Lung (tissue), 12 donors: ENCODE results near the gene DSPP. TPM values are rescaled to one million over a fixed set of nuclear protein-coding genes. Genes with fewer than 3 reads are reported as not detected.

ENCODE experiments used
- ATAC-seq: fragments of 200-7000 bp; cut with Tn5 transposase; one replicate; pipeline ENCODE4 v1.9.1; 2020; ENCODE audit warnings: moderate number of reproducible peaks; ENCODE audit not compliant: insufficient read depth, low FRiP score
- DNase-seq, 3 donors: peaks; one replicate each; pipeline ENCODE4 v3.0.0-alpha.2; 2013 to 2017
- H3K27ac ChIP-seq, 2 donors: one replicate each; pipeline ENCODE4 v1.5.1; 2013; ENCODE audit warnings: mild to moderate bottlenecking in 2 of 2, moderate library complexity in 2 of 2, control low read depth in 1 of 2, inconsistent platforms in 1 of 2, low read depth in 1 of 2, low read length in 1 of 2
- H3K27me3 ChIP-seq, 3 donors: one replicate each; pipeline ENCODE4 v1.5.1; 2013; ENCODE audit warnings: low read length in 2 of 3; ENCODE audit not compliant: control insufficient read depth in 3 of 3, insufficient read depth in 3 of 3
- H3K36me3 ChIP-seq, 4 donors: one replicate each; pipeline ENCODE4 v1.5.1; 2013; ENCODE audit warnings: low read length in 4 of 4, mild to moderate bottlenecking in 1 of 4, moderate library complexity in 1 of 4; ENCODE audit not compliant: control insufficient read depth in 4 of 4, insufficient read depth in 4 of 4
- H3K4me1 ChIP-seq, 5 donors: one replicate each; pipeline ENCODE4 v1.5.1; 2013; ENCODE audit warnings: low read length in 5 of 5, mild to moderate bottlenecking in 2 of 5, moderate library complexity in 1 of 5; ENCODE audit not compliant: control insufficient read depth in 5 of 5, insufficient read depth in 5 of 5
- H3K4me3 ChIP-seq: one replicate; pipeline ENCODE4 v1.5.1; 2013; ENCODE audit warnings: mild to moderate bottlenecking, control low read depth, moderate library complexity
- H3K9ac ChIP-seq, 2 donors: one replicate each; pipeline ENCODE4 v1.5.1; 2013; ENCODE audit warnings: low read length in 2 of 2, control low read depth in 1 of 2; ENCODE audit not compliant: insufficient read depth in 1 of 2
- H3K9me3 ChIP-seq, 4 donors: one replicate each; pipeline ENCODE4 v1.5.1; 2013; ENCODE audit warnings: low read length in 3 of 4, mild to moderate bottlenecking in 1 of 4, moderate library complexity in 1 of 4; ENCODE audit not compliant: control insufficient read depth in 4 of 4, insufficient read depth in 3 of 4
- WGBS, 2 donors: extraction: QIAGEN DNeasy Blood & Tissue Kit; methylation state at CpG; one replicate each; pipeline ENCODE4 v1.1.7; 2013; 5-methylcytosine and 5-hydroxymethylcytosine counted together
- polyA plus RNA-seq, 2 donors: library from polyadenylated mRNA; stranded (reverse); fragments of 200-250 nt; gene quantifications; one replicate each; pipeline ENCODE4 v1.2.1, GENCODE V29; 2013
- total RNA-seq, 2 donors: library from RNA; depleted of rRNA in 1 of 2; stranded (reverse); fragments of >200 nt in 1 of 2; gene quantifications; one replicate each; pipeline ENCODE4 v1.2.1, GENCODE V29; 2014 to 2021
- TF ChIP-seq, protein P1 (sequence below): IDR thresholded peaks from 2 replicates; pipeline ENCODE4 v1.5.1; 2012; ENCODE audit warnings: mild to moderate bottlenecking; ENCODE audit errors: control extremely low read depth, extremely low read depth
- donor health status: control.
- donor health status: control.
- donor health status: Bipolar disorder and iron deficiency.
- donor health status: healthy.
- donor health status: DM: yes; HTN: yes; CAD: no.

DSPP gene
- total and polyA plus RNA-seq, 4 donors = not detected

DNA sequence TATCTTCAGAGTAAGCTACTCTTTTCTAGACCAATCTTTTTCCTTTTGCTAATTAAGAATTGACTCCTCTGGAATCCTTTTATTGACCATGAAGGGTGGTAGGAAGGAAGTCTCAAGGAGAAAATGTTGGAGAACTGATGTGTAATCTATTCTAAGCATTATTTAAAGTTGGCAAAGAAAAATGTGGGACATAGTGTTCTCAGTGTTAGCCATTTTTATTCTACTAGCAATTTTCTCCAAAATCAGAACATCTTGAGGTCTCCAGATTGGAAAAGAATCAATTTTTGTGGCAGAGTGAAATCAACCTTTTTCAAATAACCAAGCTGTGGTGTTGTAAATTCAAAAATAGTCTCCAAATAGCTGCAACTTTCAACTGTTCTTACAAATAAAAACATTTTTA lies 23.3 kb downstream of the DSPP start:
- no peak overlapping the region for H3K27ac ChIP-seq
- DNase-seq = no peak
- peaks cover 0 to 5% (median 0%) of the 10 kb centered on the region in 4 donors for H3K9me3 ChIP-seq
- no peaks in the 10 kb centered on the region for H3K27me3 ChIP-seq
- no peaks in the 10 kb centered on the region for H3K36me3 ChIP-seq
- TF ChIP-seq, protein P1, sequence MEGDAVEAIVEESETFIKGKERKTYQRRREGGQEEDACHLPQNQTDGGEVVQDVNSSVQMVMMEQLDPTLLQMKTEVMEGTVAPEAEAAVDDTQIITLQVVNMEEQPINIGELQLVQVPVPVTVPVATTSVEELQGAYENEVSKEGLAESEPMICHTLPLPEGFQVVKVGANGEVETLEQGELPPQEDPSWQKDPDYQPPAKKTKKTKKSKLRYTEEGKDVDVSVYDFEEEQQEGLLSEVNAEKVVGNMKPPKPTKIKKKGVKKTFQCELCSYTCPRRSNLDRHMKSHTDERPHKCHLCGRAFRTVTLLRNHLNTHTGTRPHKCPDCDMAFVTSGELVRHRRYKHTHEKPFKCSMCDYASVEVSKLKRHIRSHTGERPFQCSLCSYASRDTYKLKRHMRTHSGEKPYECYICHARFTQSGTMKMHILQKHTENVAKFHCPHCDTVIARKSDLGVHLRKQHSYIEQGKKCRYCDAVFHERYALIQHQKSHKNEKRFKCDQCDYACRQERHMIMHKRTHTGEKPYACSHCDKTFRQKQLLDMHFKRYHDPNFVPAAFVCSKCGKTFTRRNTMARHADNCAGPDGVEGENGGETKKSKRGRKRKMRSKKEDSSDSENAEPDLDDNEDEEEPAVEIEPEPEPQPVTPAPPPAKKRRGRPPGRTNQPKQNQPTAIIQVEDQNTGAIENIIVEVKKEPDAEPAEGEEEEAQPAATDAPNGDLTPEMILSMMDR = no peak
- peaks cover 0 to 12% (median 0%) of the 10 kb centered on the region in 5 donors for H3K4me1 ChIP-seq
- no peak for ATAC-seq
- H3K9ac ChIP-seq = no peak overlapping the region
- H3K4me3 ChIP-seq = no peak overlapping the region

DNA sequence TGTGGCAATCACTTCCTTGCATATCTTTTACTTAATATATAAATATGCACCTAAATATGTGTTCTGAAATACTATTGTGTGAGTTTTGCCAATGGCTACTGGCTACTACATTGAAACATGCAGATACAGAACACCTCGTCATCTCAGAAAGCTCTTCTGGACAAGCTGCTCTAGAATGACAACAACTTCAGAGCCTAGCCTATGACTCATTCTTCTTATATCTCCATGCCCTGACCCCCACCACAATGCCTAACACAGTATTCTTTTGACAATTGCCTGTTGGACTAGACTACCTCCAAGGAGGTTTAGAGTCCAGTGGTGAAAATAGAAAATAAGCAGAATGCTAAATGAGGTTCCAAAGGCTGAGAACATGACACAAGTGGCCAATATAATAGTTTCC lies 24.1 kb downstream of the DSPP start:
- H3K9ac ChIP-seq = no peak overlapping the region
- H3K9me3 ChIP-seq = peaks cover 0 to 5% (median 0%) of the 10 kb centered on the region in 4 donors
- H3K27ac ChIP-seq = no peak overlapping the region
- H3K4me3 ChIP-seq = no peak overlapping the region
- H3K36me3 ChIP-seq = no peaks in the 10 kb centered on the region
- H3K27me3 ChIP-seq = no peaks in the 10 kb centered on the region
- H3K4me1 ChIP-seq = peaks cover 0 to 12% (median 0%) of the 10 kb centered on the region in 5 donors
- WGBS, 2 donors = 88 to 98% methylated on average over 1 of the region's 1 CpG
- ATAC-seq = no peak
- DNase-seq = peak in 1 of 3 donors; percentile 10
- TF ChIP-seq, protein P1 = no peak

DNA sequence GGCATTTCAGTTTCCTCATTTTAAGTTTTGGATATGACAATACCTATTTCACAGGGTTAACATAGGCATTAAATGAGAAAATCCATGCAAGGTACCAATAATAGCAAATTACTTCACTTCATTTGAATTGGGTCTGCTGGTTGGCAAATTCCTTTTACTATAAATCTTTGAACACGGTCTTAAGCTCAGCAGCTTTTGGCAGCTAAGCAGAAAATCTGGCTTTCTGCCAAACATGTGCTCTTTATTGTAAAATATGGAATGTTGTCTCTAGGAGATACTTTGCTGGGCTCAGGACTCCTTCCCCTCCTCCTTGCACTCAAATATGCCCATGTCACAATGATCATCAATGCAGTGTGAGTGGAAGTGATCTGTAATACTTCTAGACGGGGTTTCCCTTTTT lies 24.9 kb downstream of the DSPP start:
- H3K27me3 ChIP-seq = no peaks in the 10 kb centered on the region
- no peaks in the 10 kb centered on the region for H3K36me3 ChIP-seq
- no peak overlapping the region for H3K27ac ChIP-seq
- H3K9me3 ChIP-seq = peaks cover 0 to 5% (median 0%) of the 10 kb centered on the region in 4 donors
- no peak for ATAC-seq
- 38 to 43% methylated on average over 2 of the region's 2 CpGs for WGBS, 2 donors
- peak; percentile 60 to 91 (median 89) for DNase-seq
- TF ChIP-seq, protein P1 = no peak
- no peak overlapping the region for H3K9ac ChIP-seq
- no peak overlapping the region for H3K4me3 ChIP-seq
- peaks cover 0 to 12% (median 0%) of the 10 kb centered on the region in 5 donors for H3K4me1 ChIP-seq

DNA sequence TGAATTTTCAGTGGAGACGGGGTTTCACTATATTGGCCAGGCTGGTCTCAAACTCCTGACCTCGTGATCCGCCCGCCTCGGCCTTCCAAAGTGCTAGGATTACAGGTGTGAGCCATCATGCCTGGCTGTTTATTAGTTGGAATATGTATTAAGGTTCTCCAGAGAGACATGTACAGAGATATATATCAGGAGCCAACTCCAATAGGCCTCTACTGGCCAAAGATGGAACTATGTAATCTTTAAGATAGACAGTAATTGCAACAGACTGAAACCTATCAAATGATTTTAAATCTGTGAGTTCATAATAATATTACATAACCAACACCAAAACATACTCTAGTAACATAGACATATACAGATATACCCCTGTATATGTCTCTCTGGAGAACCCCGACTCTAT lies 36.0 kb downstream of the DSPP start:
- H3K27me3 ChIP-seq = no peaks in the 10 kb centered on the region
- TF ChIP-seq, protein P1 = no peak
- whole genome bisulfite sequencing, 2 donors = 96 to 98% methylated on average over 6 of the region's 6 CpGs
- no peaks in the 10 kb centered on the region for H3K4me1 ChIP-seq
- H3K4me3 ChIP-seq = no peak overlapping the region
- DNase-seq = no peak
- no peaks in the 10 kb centered on the region for H3K36me3 ChIP-seq
- H3K27ac ChIP-seq = no peak overlapping the region
- no peak for ATAC-seq
- H3K9me3 ChIP-seq = no peaks in the 10 kb centered on the region
- no peak overlapping the region for H3K9ac ChIP-seq
